HG03469 (cell line): ENCODE results near the gene THBS3.
"Not testable (repeated sequence)": the region's sequence is repeated elsewhere in the genome, so short reads cannot be mapped to it uniquely, and the experiment has no call there.

Source experiments
- ATAC-seq: cut with Tn5 transposase; IDR thresholded peaks from one replicate; pipeline ENCODE4 v1.9.1; 2021; ENCODE audit warnings: mild to moderate bottlenecking, moderate library complexity, moderate number of reproducible peaks; ENCODE audit not compliant: unreplicated experiment

THBS3 gene

GRCh38 chr1:155160128-155160527 lies 47.6 kb downstream of the THBS3 start:
- no peak for ATAC-seq

- ATAC-seq, result no peak
Measured at GRCh38 chr1:155158991-155159390, 48.7 kb downstream of the THBS3 start.

- ATAC-seq, result not testable (repeated sequence)
Measured at GRCh38 chr1:155155996-155156643, 51.6 kb downstream of the THBS3 start.
